Measurements from ENCODE around the gene METTL6. TPM values are rescaled to one million over a fixed set of nuclear protein-coding genes. Genes with fewer than 3 reads are reported as not detected.

METTL6 gene
- total and polyA plus RNA-seq, 10 of the 15 experiments (the other 5 are each of a cell fraction or from before 2014, with no cell fraction given) = 13.8 to 29.6 (median 20.8) TPM

DNA sequence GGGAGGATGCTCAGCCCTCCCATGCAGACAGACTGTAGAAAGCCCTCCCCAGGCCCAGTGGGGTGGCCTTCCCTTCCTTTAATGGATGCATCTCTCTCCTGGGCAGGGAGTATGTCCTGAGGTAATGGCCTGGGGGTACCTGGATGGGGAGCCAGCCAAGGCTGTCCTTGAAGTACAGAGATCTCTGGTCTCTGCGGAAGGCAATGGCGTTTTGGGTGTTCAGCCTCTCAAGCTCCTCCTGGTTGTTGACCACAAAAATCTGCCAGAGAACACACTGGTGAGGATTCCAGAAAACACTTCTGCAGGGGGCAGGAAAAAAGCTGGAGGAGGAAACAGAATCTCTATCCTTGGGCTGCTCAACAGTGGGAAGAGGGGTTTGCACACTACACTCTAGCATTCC lies 29.0 kb upstream of the METTL6 start (continued):
- TF ChIP-seq NR2F1 (conservative IDR thresholded peaks at IDR 0.05) (no peak), SMARCA5 (IDR thresholded peaks at IDR 0.05) (no peak), HDAC6 (IDR thresholded peaks at IDR 0.05; ENCODE audit: unreplicated experiment) (no peak), NFXL1 (IDR thresholded peaks at IDR 0.05; ENCODE audit: borderline replicate concordance) (no peak), KDM1A (IDR thresholded peaks at IDR 0.05; ENCODE audit: borderline replicate concordance) (no peak)

DNA sequence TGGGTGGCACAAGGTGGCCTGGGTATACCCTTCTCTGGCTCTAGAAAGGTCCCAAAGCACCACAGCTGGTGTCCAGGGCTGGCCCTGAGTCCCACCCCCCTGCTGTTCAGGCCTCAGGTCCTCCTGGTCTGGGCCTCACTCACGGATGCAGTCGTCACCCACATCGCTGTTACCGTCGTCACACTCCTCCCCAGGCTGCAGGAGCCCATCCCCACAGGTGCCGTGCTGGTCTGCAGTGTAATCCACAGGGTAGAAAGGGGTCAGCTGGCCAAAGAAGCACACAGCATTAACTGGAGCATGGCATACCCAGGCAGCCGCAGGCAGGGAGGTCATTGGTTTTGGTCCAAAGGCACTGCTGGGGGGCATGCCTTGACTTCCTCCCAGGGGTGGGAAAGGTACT lies 28.4 kb upstream of the METTL6 start:
- Histone ChIP-seq H3K27me3 (replicated peaks in 1 of 2; ENCODE audit: control insufficient read depth in 2 of 2, insufficient read depth in 2 of 2, low read length in 1 of 2) (no peaks in the 10 kb centered on the region), H2AFZ (ENCODE audit: control insufficient read depth, low read depth, low read length) (no peak overlapping the region), H3K9me3 (replicated peaks; ENCODE audit: control insufficient read depth, insufficient read depth, low read length) (no peaks in the 10 kb centered on the region), H3K36me3 (ENCODE audit: control insufficient read depth in 2 of 2, insufficient read depth in 2 of 2, low read length in 1 of 2) (no peaks in the 10 kb centered on the region), H3K4me2 (ENCODE audit: control insufficient read depth, insufficient read depth) (no peak overlapping the region), H3K4me3 (no peak overlapping the region), H3K4me1 (ENCODE audit: control insufficient read depth, insufficient read depth, low read length) (no peaks in the 10 kb centered on the region), H3K79me2 (ENCODE audit: control insufficient read depth, insufficient read depth, low read length) (no peaks in the 10 kb centered on the region), H3K27ac (ENCODE audit: control insufficient read depth, insufficient read depth) (no peak overlapping the region), H4K20me1 (ENCODE audit: control insufficient read depth, insufficient read depth) (no peaks in the 10 kb centered on the region), H3K9ac (ENCODE audit: control insufficient read depth, insufficient read depth, low read length) (no peak overlapping the region)
- ChIA-PET SMC1A (ENCODE audit: uncharacterized antibody, unreplicated experiment) (no interaction called here), CTCF (interaction anchor here (2.1 kb wide), 1 partner anchor 11 kb away, joined by 10 read pairs; no protein-coding TSS in a partner anchor), POLR2A (interaction anchor here (1.7 kb wide), 1 partner anchor 13 kb away, joined by 5 read pairs; no protein-coding TSS in a partner anchor), RAD21 (ENCODE audit: unreplicated experiment) (no interaction called here)
- no peak for ATAC-seq
- WGBS (ENCODE audit: insufficient coverage, insufficient replicate concordance, low lambda C conversion rate, missing lambda C conversion rate) = 67% methylated on average over 7 of the region's 7 CpGs
- no TSS peak for BruUV-seq (replicated peaks)
- intact Hi-C loops (cut with micrococcal nuclease; ENCODE audit: unreplicated experiment) (no loop called here), in situ Hi-C loops (cut with MboI) (no loop called here)
- DNase-seq (ENCODE audit: low read depth, low spot score) = no peak
- FAIRE-seq = no peak
- TF ChIP-seq, protein P1, sequence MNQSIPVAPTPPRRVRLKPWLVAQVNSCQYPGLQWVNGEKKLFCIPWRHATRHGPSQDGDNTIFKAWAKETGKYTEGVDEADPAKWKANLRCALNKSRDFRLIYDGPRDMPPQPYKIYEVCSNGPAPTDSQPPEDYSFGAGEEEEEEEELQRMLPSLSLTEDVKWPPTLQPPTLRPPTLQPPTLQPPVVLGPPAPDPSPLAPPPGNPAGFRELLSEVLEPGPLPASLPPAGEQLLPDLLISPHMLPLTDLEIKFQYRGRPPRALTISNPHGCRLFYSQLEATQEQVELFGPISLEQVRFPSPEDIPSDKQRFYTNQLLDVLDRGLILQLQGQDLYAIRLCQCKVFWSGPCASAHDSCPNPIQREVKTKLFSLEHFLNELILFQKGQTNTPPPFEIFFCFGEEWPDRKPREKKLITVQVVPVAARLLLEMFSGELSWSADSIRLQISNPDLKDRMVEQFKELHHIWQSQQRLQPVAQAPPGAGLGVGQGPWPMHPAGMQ (IDR thresholded peaks at IDR 0.05; ENCODE audit: borderline replicate concordance) = no peak
- TF ChIP-seq CEBPB (IDR thresholded peaks at IDR 0.05; ENCODE audit: borderline replicate concordance in 1 of 2, low read depth in 2 of 2, low read length in 2 of 2) (no peak), NFYA (IDR thresholded peaks at IDR 0.05; ENCODE audit: borderline replicate concordance, low read depth, low read length) (no peak), NFIC (IDR thresholded peaks at IDR 0.05; ENCODE audit: low read depth, low read length) (no peak), RAD51 (IDR thresholded peaks at IDR 0.05) (no peak), MEF2B (IDR thresholded peaks at IDR 0.05; ENCODE audit: partially characterized antibody, poor library complexity, severe bottlenecking) (no peak), CBX5 (IDR thresholded peaks at IDR 0.05; ENCODE audit: low read depth) (no peak), MEF2A (IDR thresholded peaks at IDR 0.05; ENCODE audit: insufficient read depth, low read depth, low read length) (no peak), IKZF1 (conservative IDR thresholded peaks at IDR 0.05) (no peak), SUPT20H (IDR thresholded peaks at IDR 0.05; ENCODE audit: borderline replicate concordance, control insufficient read depth, low read depth, low read length) (no peak), CREB1 (IDR thresholded peaks at IDR 0.05; ENCODE audit: low read depth) (no peak), RBBP5 (conservative IDR thresholded peaks at IDR 0.05) (no peak)
- TF ChIP-seq, protein P2, sequence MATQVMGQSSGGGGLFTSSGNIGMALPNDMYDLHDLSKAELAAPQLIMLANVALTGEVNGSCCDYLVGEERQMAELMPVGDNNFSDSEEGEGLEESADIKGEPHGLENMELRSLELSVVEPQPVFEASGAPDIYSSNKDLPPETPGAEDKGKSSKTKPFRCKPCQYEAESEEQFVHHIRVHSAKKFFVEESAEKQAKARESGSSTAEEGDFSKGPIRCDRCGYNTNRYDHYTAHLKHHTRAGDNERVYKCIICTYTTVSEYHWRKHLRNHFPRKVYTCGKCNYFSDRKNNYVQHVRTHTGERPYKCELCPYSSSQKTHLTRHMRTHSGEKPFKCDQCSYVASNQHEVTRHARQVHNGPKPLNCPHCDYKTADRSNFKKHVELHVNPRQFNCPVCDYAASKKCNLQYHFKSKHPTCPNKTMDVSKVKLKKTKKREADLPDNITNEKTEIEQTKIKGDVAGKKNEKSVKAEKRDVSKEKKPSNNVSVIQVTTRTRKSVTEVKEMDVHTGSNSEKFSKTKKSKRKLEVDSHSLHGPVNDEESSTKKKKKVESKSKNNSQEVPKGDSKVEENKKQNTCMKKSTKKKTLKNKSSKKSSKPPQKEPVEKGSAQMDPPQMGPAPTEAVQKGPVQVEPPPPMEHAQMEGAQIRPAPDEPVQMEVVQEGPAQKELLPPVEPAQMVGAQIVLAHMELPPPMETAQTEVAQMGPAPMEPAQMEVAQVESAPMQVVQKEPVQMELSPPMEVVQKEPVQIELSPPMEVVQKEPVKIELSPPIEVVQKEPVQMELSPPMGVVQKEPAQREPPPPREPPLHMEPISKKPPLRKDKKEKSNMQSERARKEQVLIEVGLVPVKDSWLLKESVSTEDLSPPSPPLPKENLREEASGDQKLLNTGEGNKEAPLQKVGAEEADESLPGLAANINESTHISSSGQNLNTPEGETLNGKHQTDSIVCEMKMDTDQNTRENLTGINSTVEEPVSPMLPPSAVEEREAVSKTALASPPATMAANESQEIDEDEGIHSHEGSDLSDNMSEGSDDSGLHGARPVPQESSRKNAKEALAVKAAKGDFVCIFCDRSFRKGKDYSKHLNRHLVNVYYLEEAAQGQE (IDR thresholded peaks at IDR 0.05; ENCODE audit: low read depth, low read length) = no peak
- TF ChIP-seq, protein P3, sequence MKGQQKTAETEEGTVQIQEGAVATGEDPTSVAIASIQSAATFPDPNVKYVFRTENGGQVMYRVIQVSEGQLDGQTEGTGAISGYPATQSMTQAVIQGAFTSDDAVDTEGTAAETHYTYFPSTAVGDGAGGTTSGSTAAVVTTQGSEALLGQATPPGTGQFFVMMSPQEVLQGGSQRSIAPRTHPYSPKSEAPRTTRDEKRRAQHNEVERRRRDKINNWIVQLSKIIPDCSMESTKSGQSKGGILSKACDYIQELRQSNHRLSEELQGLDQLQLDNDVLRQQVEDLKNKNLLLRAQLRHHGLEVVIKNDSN (IDR thresholded peaks at IDR 0.05; ENCODE audit: borderline replicate concordance, extremely low read length, insufficient read depth, low read depth, low read length) = no peak
